GM21825 (cell line): ENCODE measurements around the gene VTI1B.
"Not testable (repeated sequence)": the region's sequence is repeated elsewhere in the genome, so short reads cannot be mapped to it uniquely, and the experiment has no call there.

Experiments used
- ATAC-seq: cut with Tn5 transposase; IDR thresholded peaks from one replicate; pipeline ENCODE4 v1.9.1; 2021; ENCODE audit warnings: mild to moderate bottlenecking, moderate library complexity; ENCODE audit not compliant: unreplicated experiment

VTI1B gene

GRCh38 chr14:67674480-67675218 lies at the start of gene VTI1B:
VTI1B (minus strand) TSS chr14:67674632; CDS start chr14:67674489, 143 bp downstream.
- ATAC-seq: peak; percentile 82

GRCh38 chr14:67722293-67722692 lies 47.9 kb upstream of the VTI1B start:
- no peak for ATAC-seq

GRCh38 chr14:67721875-67722274 lies 47.4 kb upstream of the VTI1B start:
- no peak for ATAC-seq

GRCh38 chr14:67719866-67720265 lies 45.4 kb upstream of the VTI1B start:
- no peak for ATAC-seq

- not testable (repeated sequence) for ATAC-seq
These were observed 45.0 kb upstream of the VTI1B start for GRCh38 chr14:67719385-67719784.

- ATAC-seq: no peak
These were observed 43.8 kb upstream of the VTI1B start for GRCh38 chr14:67718265-67718664.

- no peak for ATAC-seq
These were observed 42.6 kb upstream of the VTI1B start for GRCh38 chr14:67717048-67717447.

- no peak for ATAC-seq
These were observed 35.8 kb upstream of the VTI1B start for GRCh38 chr14:67710209-67710608.

GRCh38 chr14:67709796-67710195 lies 35.4 kb upstream of the VTI1B start:
- not testable (repeated sequence) for ATAC-seq

GRCh38 chr14:67709346-67709745 lies 34.9 kb upstream of the VTI1B start:
- ATAC-seq: not testable (repeated sequence)

- ATAC-seq: no peak
These were observed 30.8 kb upstream of the VTI1B start for GRCh38 chr14:67705211-67705610.

- no peak for ATAC-seq
These were observed 30.2 kb upstream of the VTI1B start for GRCh38 chr14:67704484-67705089.

- ATAC-seq: no peak
These were observed 29.6 kb upstream of the VTI1B start for GRCh38 chr14:67703997-67704396.

- ATAC-seq: not testable (repeated sequence)
These were observed 27.1 kb upstream of the VTI1B start, which contains the start of gene RDH12 for GRCh38 chr14:67701492-67701891. RDH12 (plus strand) TSS chr14:67701886; CDS start chr14:67722643, 20,757 bp downstream.

- ATAC-seq: no peak
These were observed 23.7 kb upstream of the VTI1B start for GRCh38 chr14:67698179-67698578.

GRCh38 chr14:67697006-67697405 lies 22.6 kb upstream of the VTI1B start:
- ATAC-seq: no peak

GRCh38 chr14:67695394-67695949 lies 21.0 kb upstream of the VTI1B start, which contains the start of gene RDH11:
RDH11 (minus strand) TSS chr14:67695764; CDS start chr14:67695703, 61 bp downstream.
- ATAC-seq: peak; percentile 77

GRCh38 chr14:67694791-67695393 lies 20.5 kb upstream of the VTI1B start:
- ATAC-seq: peak; percentile 89

GRCh38 chr14:67690011-67690410 lies 15.6 kb upstream of the VTI1B start:
- no peak for ATAC-seq

GRCh38 chr14:67683842-67684241 lies 9.4 kb upstream of the VTI1B start:
- ATAC-seq: no peak

- no peak for ATAC-seq
These were observed 6.5 kb upstream of the VTI1B start for GRCh38 chr14:67680941-67681340.
